H1 (cell line): ENCODE data around the gene SLC24A3. TPM values are rescaled to one million over a fixed set of nuclear protein-coding genes. Genes with fewer than 3 reads are reported as not detected.

Source experiments
- CTCF ChIA-PET: fragments of 300-600 bp; sonication (Branson Sonifier 250); formaldehyde crosslinking; loops from one replicate; lab custom pipeline; 2021; ENCODE audit not compliant: partially characterized antibody; lab: Charles Lee
- POLR2A ChIA-PET: fragments of 300-600 bp; sonication (Branson Sonifier 250); formaldehyde crosslinking; loops from one replicate; lab custom pipeline; 2021; ENCODE audit warnings: inconsistent platforms; ENCODE audit not compliant: partially characterized antibody; lab: Charles Lee
- DNase-seq, 2 experiments: peaks; one replicate each; pipeline versions ENCODE4 v3.0.0 to v3.0.0-alpha.2; 2010 to 2022; ENCODE audit warnings: low spot score in 2 of 2, low read depth in 1 of 2, mixed read lengths in 1 of 2
- FAIRE-seq: peaks from 2 replicates; lab custom pipeline; 2011; peaks lifted over from hg19 to GRCh38; lab: Jason Lieb, UNC
- H2AFZ ChIP-seq: 2 replicates; pipeline ENCODE4 v1.8.1; 2012; ENCODE audit warnings: low read length, inconsistent platforms
- H2AK5ac ChIP-seq: 2 replicates; pipeline ENCODE4 v1.6.1; 2013; ENCODE audit warnings: low read depth, low read length
- H2BK120ac ChIP-seq: replicated peaks from 2 replicates; pipeline ENCODE3; 2013; ENCODE audit warnings: low read depth, low read length, inconsistent platforms
- H2BK12ac ChIP-seq: 2 replicates; pipeline ENCODE4 v1.6.1; 2013; ENCODE audit warnings: low read depth, low read length
- H2BK15ac ChIP-seq: 2 replicates; pipeline ENCODE4 v1.6.1; 2013; ENCODE audit warnings: low read length
- H2BK20ac ChIP-seq: 2 replicates; pipeline ENCODE4 v1.6.1; 2013; ENCODE audit warnings: low read length
- H2BK5ac ChIP-seq: 2 replicates; pipeline ENCODE4 v1.6.1; 2013; ENCODE audit warnings: low read depth, low read length
- H3K14ac ChIP-seq: 2 replicates; pipeline ENCODE4 v1.6.1; 2013; ENCODE audit warnings: inconsistent platforms; ENCODE audit not compliant: insufficient read length
- H3K18ac ChIP-seq: 2 replicates; pipeline ENCODE4 v1.6.1; 2013; ENCODE audit warnings: low read length; ENCODE audit errors: extremely low read depth
- H3K23ac ChIP-seq: 2 replicates; pipeline ENCODE4 v1.6.1; 2013; ENCODE audit warnings: inconsistent platforms; ENCODE audit not compliant: insufficient read length
- H3K23me2 ChIP-seq: 2 replicates; pipeline ENCODE4 v1.6.1; 2013; ENCODE audit warnings: low read depth, low read length
- H3K27ac ChIP-seq: 2 replicates; pipeline ENCODE4 v1.6.1; 2011; ENCODE audit warnings: low read depth, low read length, inconsistent platforms
- H3K27me3 ChIP-seq, 4 experiments: replicated peaks in 1 of 4; 1 replicate in 1 of 4; 2 replicates in 3 of 4; pipeline versions ENCODE4 v1.6.1 to v1.8.1; 2011 to 2013; ENCODE audit warnings: low read length in 3 of 4, mild to moderate bottlenecking in 3 of 4, inconsistent platforms in 2 of 4, mixed read lengths in 2 of 4, moderate library complexity in 1 of 4; ENCODE audit not compliant: control insufficient read depth in 3 of 4, insufficient read depth in 3 of 4; ENCODE audit errors: extremely low read depth in 1 of 4
- H3K36me3 ChIP-seq, 4 experiments: 2 replicates each; pipeline versions ENCODE4 v1.6.1 to v1.8.1; 2011 to 2013; ENCODE audit warnings: mild to moderate bottlenecking in 4 of 4, low read length in 3 of 4, moderate library complexity in 2 of 4, control low read depth in 1 of 4, inconsistent platforms in 1 of 4; ENCODE audit not compliant: insufficient read depth in 4 of 4, control insufficient read depth in 2 of 4
- H3K4ac ChIP-seq: replicated peaks from 2 replicates; pipeline ENCODE3; 2013; ENCODE audit warnings: low read length, low read depth, mixed read lengths, inconsistent platforms; ENCODE audit not compliant: insufficient read length
- H3K4me1 ChIP-seq, 4 experiments: replicated peaks in 1 of 4; 1 replicate in 1 of 4; 2 replicates in 3 of 4; pipeline versions ENCODE4 v1.6.1 to v1.8.1; 2011 to 2013; ENCODE audit warnings: low read length in 3 of 4, inconsistent platforms in 2 of 4, mixed read lengths in 1 of 4; ENCODE audit not compliant: insufficient read depth in 4 of 4, control insufficient read depth in 3 of 4
- H3K4me2 ChIP-seq, 2 experiments: 2 replicates each; pipeline versions ENCODE4 v1.6.1 to v1.8.1; 2011 to 2013; ENCODE audit warnings: low read depth in 2 of 2, low read length in 2 of 2, control low read depth in 1 of 2, inconsistent platforms in 1 of 2, mild to moderate bottlenecking in 1 of 2; ENCODE audit not compliant: insufficient read depth in 1 of 2
- H3K4me3 ChIP-seq, 4 experiments: fragments of 200-600, 300-600 bp in 1 of 4; sonication (generic), shearing (Covaris generic), sonication (Bioruptor Twin) in 1 of 4; 2 replicates each; pipeline versions ENCODE4 v1.5.1 to v1.8.1; 2011 to 2016; ENCODE audit warnings: low read length in 4 of 4, low read depth in 3 of 4, control low read depth in 2 of 4, inconsistent platforms in 2 of 4, mild to moderate bottlenecking in 2 of 4, mixed read lengths in 1 of 4, moderate library complexity in 1 of 4; ENCODE audit not compliant: insufficient read depth in 2 of 4; ENCODE audit errors: extremely low read depth in 1 of 4
- H3K56ac ChIP-seq: replicated peaks from 2 replicates; pipeline ENCODE3; 2013; ENCODE audit warnings: low read depth, mild to moderate bottlenecking, mixed read lengths, low read length, inconsistent platforms; ENCODE audit not compliant: insufficient read length
- H3K79me1 ChIP-seq: 2 replicates; pipeline ENCODE4 v1.6.1; 2013; ENCODE audit warnings: low read depth, low read length, control low read depth
- H3K79me2 ChIP-seq, 2 experiments: 2 replicates each; pipeline versions ENCODE4 v1.6.1 to v1.8.1; 2012 to 2013; ENCODE audit warnings: low read length in 2 of 2, mild to moderate bottlenecking in 2 of 2, inconsistent platforms in 1 of 2; ENCODE audit not compliant: insufficient read depth in 2 of 2, control insufficient read depth in 1 of 2
- H3K9ac ChIP-seq, 4 experiments: replicated peaks in 1 of 4; 1 replicate in 1 of 4; 2 replicates in 3 of 4; pipeline versions ENCODE4 v1.6.1 to v1.8.1; 2011 to 2013; ENCODE audit warnings: low read depth in 3 of 4, low read length in 3 of 4, control low read depth in 2 of 4, mild to moderate bottlenecking in 2 of 4, moderate library complexity in 2 of 4, inconsistent platforms in 1 of 4; ENCODE audit errors: extremely low read depth in 1 of 4
- H3K9me3 ChIP-seq, 2 experiments: 2 replicates each; pipeline versions ENCODE4 v1.6.1 to v1.8.1; 2012 to 2013; ENCODE audit warnings: mild to moderate bottlenecking in 2 of 2, moderate library complexity in 2 of 2, control low read depth in 1 of 2, inconsistent platforms in 1 of 2, low read depth in 1 of 2, low read length in 1 of 2, mixed read lengths in 1 of 2; ENCODE audit not compliant: insufficient read depth in 2 of 2
- H4K20me1 ChIP-seq, 2 experiments: replicated peaks in 1 of 2; 2 replicates each; pipeline versions ENCODE3 to v1.8.1; 2011 to 2013; ENCODE audit warnings: inconsistent platforms in 2 of 2, low read length in 2 of 2, mild to moderate bottlenecking in 1 of 2; ENCODE audit not compliant: insufficient read depth in 2 of 2, control insufficient read depth in 1 of 2
- H4K5ac ChIP-seq: 2 replicates; pipeline ENCODE4 v1.6.1; 2013; ENCODE audit warnings: low read length, low read depth, mixed read lengths, inconsistent platforms; ENCODE audit not compliant: insufficient read length
- H4K8ac ChIP-seq: 2 replicates; pipeline ENCODE4 v1.8.0; 2013; ENCODE audit warnings: mild to moderate bottlenecking, moderate library complexity, low read length, inconsistent platforms; ENCODE audit not compliant: insufficient read depth; ENCODE audit errors: extremely low read depth
- H4K91ac ChIP-seq: replicated peaks from 2 replicates; pipeline ENCODE3; 2013; ENCODE audit warnings: low read length, mixed read lengths, inconsistent platforms; ENCODE audit not compliant: insufficient read length
- TEAD4 ChIP-seq: IDR thresholded peaks from 2 replicates; pipeline ENCODE4 v1.6.1; 2012; ENCODE audit warnings: low read depth, low read length, inconsistent platforms, mixed read lengths
- WGBS, 2 experiments: shearing (Covaris generic) in 1 of 2; methylation state at CpG; one replicate each; pipeline versions ENCODE4 v1.1.6 to v1.1.7; 2013 to 2015; ENCODE audit warnings: low lambda C conversion rate in 2 of 2, mixed read lengths in 2 of 2, inconsistent platforms in 1 of 2, low coverage in 1 of 2, missing lambda C conversion rate in 1 of 2; ENCODE audit not compliant: insufficient replicate concordance in 2 of 2, insufficient coverage in 1 of 2, insufficient read length in 1 of 2; ENCODE audit errors: extremely low coverage in 1 of 2, missing lambda C conversion rate in 1 of 2; 5-methylcytosine and 5-hydroxymethylcytosine counted together
- polyA plus RNA-seq, 7 experiments: library from polyadenylated mRNA; depleted of rRNA in 3 of 7; stranded (reverse) in 5 of 7; unstranded in 2 of 7; fragments of >200 nt in 5 of 7; fragments of 200-250 nt in 2 of 7; gene quantifications; 1 replicate in 5 of 7; 2 replicates in 1 of 7; 4 replicates in 1 of 7; pipeline versions ENCODE4 v1.2.1 to v1.2.3, GENCODE V29; 2011 to 2013; ENCODE audit warnings: missing spikeins in 2 of 7, mixed read lengths in 2 of 7
- total RNA-seq: library from RNA; stranded (reverse); fragmentation: NEBNext Ultra II Directional; extraction: Animal tissue kit (Norgen Biotek cat#: 25700); gene quantifications from 2 replicates; pipeline ENCODE4 v1.2.1, GENCODE V29; 2021

SLC24A3 gene
- total and polyA plus RNA-seq, 2 of the 8 experiments (the other 6 are each of a cell fraction or from before 2014, with no cell fraction given), result 4.5 to 6.3 TPM

DNA sequence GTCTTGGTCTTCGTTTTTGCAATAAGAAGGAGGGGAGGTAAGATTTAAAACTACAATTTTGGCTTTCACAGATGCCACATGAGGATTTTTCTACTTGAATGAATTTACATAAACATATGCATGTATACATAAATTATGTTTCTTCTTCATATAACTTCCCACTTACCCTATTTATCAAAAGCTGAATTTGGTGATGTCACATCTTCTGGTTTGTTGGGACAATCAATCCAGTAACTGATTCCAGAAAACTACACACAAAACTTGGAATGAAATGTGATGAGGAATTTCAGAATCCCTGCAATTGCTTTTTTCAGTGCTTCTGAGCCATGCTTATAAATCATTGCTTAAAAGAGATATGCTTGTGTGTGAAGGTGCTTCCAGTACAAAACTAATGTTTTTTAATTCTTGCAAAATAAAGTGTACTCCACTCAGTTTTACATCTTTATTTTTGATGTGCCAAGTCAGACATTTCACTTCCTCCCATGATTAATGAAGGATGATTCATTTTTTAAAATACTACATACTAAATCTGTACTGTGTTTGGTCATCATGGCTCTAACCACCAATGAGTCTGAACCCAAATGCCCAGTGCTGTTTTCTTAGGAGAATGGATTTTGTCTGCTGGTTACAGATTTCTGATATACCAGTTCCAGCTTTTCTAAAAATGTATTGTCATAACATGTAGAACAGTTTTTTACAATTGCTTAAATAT lies 513.5 kb downstream of the SLC24A3 start:
- Histone ChIP-seq H3K9ac (no peak overlapping the region), H3K18ac (no peak overlapping the region), H4K8ac (no peak overlapping the region), H3K36me3 (no peaks in the 10 kb centered on the region), H2BK5ac (no peak overlapping the region), H4K5ac (no peak overlapping the region), H3K14ac (no peak overlapping the region), H3K4me1 (no peaks in the 10 kb centered on the region), H3K4me3 (no peak overlapping the region), H3K79me2 (no peaks in the 10 kb centered on the region), H3K4me2 (no peak overlapping the region), H3K27ac (no peak overlapping the region), H2BK20ac (no peak overlapping the region), H3K9me3 (no peaks in the 10 kb centered on the region), H2BK15ac (no peak overlapping the region), H2AFZ (no peak overlapping the region), H3K56ac (no peak overlapping the region), H2BK120ac (no peak overlapping the region), H2AK5ac (no peak overlapping the region), H3K4ac (no peak overlapping the region), H3K27me3 (no peaks in the 10 kb centered on the region), H4K20me1 (no peaks in the 10 kb centered on the region), H4K91ac (no peak overlapping the region), H3K23ac (no peak overlapping the region), H2BK12ac (no peak overlapping the region), H3K79me1 (no peaks in the 10 kb centered on the region), H3K23me2 (no peaks in the 10 kb centered on the region)
- ChIA-PET POLR2A (no interaction called here), CTCF (interaction anchor here (2.3 kb wide), 1 partner anchor 63 kb away, joined by 5 read pairs; no protein-coding TSS in a partner anchor)
- FAIRE-seq (no peak), DNase-seq (no peak)
- TF ChIP-seq TEAD4, result no peak
- WGBS, 2 experiments, result 91% methylated on average over 1 of the region's 1 CpG; no CpG with 5 or more reads in 1 of the 2 experiments
